AG09319 (cell line): ENCODE measurements around the gene AIFM1.

Source experiments
- DNase-seq: peaks from one replicate; pipeline ENCODE4 v3.0.0-alpha.2; 2010; ENCODE audit warnings: low read depth; ENCODE audit errors: extremely low read depth
- TF ChIP-seq, protein P1 (sequence below): IDR thresholded peaks from 2 replicates; pipeline ENCODE4 v1.5.1; 2011; ENCODE audit warnings: low read depth, mild to moderate bottlenecking, inconsistent platforms, low read length, moderate library complexity

AIFM1 gene

DNA sequence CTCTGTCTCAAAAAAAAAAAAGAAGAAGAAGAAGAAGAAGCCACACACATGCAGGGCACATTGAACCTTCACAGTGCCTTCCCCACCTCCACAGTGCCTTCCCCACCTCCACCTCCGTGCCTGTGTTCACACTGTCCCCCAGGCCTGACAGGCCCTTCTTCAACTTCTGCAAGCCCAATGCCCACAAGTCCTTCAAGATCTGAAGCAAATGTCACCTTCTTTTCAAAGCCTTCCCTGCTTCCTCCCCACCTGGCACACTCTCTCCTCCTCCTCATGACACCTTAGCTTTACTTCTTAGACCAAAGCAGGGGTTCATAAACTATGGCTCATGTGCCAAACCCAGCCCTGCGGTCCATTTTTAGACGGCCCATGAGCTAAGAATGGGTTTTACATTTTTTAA lies 75.3 kb downstream of the AIFM1 start:
- TF ChIP-seq, protein P1, sequence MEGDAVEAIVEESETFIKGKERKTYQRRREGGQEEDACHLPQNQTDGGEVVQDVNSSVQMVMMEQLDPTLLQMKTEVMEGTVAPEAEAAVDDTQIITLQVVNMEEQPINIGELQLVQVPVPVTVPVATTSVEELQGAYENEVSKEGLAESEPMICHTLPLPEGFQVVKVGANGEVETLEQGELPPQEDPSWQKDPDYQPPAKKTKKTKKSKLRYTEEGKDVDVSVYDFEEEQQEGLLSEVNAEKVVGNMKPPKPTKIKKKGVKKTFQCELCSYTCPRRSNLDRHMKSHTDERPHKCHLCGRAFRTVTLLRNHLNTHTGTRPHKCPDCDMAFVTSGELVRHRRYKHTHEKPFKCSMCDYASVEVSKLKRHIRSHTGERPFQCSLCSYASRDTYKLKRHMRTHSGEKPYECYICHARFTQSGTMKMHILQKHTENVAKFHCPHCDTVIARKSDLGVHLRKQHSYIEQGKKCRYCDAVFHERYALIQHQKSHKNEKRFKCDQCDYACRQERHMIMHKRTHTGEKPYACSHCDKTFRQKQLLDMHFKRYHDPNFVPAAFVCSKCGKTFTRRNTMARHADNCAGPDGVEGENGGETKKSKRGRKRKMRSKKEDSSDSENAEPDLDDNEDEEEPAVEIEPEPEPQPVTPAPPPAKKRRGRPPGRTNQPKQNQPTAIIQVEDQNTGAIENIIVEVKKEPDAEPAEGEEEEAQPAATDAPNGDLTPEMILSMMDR, result no peak

DNA sequence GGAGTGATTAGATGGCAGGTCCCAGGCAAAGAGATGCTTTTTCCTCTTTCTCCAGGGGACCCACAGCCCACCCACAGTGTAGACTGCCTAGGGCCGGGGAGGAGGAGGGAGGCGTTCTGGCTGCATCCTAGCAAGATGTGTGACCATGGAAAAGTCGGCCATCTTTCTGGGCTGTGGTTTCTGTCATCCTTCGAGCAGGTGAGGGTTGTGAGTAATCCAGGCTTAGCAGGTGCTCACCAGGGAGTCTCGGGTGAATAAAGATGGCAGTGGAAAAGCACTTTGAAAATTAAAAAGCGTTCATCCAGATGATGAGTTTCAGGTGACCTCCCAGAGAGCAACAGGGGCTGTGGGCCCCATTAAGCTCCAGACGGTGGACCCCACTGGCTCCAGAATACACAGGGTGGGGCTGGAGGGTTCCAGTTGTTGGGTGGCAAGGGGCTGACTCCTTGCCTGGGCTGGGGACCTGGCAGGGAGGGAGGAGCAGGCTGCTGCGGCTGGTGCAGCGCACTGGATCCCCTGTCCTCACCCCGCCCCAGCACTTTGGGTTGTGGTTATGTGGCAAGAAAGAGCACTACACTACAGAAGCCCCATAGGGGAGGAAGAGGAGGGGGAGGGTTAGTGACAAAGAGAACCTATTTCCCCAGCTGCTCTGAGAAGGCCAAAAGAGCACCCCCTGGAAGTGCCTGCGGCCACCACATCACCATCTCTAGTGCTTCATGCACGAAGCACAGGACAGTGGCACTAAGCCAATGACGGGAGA lies 79.0 kb downstream of the AIFM1 start:
- no peak for DNase-seq

More for the DNA sequence above, 75.3 kb downstream of the AIFM1 start:
- no peak for DNase-seq

DNA sequence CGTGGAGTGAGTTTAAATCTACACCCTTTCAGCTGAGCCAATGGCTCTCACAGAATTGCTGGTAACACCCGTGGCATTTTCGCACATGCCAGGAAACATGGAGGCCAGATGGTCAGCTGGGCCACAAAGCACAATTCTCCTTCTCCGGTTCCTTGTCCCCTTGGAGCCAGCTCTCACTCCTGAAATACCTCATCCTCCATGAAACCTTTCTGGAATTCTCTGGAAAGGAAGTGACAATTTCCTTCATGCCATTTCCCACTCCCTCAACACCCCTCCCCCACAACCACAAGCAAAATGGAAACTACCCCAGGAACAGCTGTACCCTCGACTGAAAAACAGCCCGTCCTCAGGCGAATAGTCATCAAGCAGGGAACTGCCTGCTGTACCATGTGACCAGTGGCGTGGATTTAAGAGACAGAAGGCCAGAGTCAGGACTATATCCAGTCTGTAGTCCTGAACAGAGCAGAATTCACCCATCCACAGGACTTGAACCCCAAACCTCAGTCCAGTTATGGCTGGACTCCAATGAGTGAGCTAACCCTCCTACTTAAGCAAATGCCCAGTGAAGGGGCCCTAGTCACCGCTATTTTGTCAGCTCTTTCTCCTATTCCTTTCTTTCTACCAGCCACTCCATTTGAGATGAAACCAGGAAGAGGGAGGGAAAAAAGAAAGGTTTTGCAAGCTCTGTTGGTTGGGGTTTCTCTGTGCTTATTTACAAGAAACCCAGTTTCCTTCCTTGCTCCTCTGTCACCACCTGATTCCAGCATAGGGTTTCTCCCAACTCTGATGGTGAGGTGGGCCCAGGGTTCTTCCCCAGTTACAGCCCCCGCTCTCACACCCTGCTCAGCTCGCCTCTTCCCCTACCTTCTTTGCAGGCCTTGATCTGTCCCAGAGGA lies 79.8 kb downstream of the AIFM1 start:
- TF ChIP-seq, protein P1, result no peak
- no peak for DNase-seq

More for the DNA sequence above, 79.0 kb downstream of the AIFM1 start:
- TF ChIP-seq, protein P1, result no peak

DNA sequence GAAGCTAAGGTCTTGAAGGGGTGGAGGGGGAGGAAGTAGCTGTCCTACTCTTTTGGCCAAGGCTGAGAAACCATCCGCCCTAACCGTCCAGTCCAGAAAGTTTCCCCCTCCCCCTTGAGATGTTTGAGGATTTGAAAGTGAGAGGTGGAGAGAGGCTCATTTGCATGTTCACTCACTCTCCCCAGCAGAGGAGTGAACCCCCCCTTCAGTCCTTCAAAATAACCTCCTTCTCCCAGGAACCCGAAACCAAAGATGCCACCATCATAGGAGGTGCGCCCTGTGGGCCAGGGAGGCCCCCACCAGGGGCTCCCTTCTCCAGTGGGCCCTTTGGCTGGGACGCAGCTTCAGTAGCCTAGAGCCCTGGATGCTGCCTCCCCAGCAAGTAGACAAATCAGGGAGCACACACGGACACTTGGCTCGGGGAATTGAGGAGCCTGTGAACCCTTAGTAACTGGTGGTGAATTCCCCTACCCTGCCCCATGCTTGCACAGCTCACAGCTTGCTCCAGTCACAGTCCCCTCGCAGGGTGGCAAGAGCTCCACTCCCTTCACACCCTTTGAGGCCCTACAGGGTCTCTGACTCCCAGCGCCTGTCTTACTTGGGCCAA lies 80.9 kb downstream of the AIFM1 start:
- TF ChIP-seq, protein P1, result no peak
- DNase-seq, result no peak

DNA sequence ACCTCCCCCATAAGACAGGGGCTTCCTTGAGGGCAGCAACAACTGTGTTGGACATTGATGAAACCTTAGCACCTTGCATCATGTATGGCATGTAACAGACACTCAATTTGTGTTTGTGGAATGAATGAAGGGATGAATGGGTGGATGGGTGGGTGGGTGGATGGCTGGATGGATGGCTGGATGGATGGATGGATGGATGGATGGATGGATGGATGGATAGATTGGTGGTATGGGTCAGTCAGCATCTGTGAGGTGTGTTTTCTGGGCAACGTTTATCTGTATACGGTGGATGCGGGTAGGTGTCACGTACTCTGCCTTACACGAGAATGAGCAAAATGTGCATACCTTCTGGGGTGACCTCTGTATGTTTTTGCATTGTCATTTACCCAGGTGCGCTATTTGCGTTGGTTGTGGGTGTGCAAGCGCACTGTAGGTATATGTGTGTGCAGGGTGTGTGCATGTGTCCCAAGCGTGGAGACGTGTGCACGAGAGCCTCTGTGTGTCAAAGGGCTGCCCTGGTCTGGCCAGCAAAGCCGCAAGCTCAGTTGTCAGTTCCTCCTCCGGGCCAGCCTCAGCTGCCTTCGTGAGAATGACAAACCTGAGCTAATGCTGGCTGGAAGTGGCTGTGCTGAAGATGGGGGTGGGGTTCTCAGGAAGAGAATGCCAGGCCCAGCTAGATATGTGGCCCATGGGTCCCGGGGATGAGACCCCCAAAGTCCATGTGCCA lies 81.8 kb downstream of the AIFM1 start:
- TF ChIP-seq, protein P1, result no peak
- DNase-seq, result no peak

DNA sequence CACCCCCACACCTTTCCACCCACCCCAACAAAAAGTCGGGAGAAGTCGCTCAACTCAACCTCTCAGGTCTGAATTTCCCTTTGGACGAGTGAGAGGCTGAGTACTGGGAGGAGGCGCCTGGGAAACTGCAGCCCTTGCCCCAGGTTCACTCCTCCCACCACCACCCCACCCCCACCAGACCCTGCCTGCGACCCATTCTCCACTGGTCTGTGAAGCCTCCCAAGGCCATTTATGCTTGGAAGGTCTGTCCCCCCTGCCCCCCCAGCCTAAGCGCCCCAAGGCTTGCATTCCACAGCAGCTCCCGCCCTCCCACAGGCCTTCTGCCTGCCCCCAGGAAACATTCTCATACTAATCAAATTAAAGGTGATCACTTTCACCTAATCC lies 82.5 kb downstream of the AIFM1 start:
- TF ChIP-seq, protein P1, result no peak
- DNase-seq, result no peak
